IMR-90 (cell line): Measurements from ENCODE around the gene SUPT3H. TPM values are rescaled to one million over a fixed set of nuclear protein-coding genes. Genes with fewer than 3 reads are reported as not detected.

ENCODE experiments used
- ATAC-seq: fragments of 200-7000 bp; cut with Tn5 transposase; 2 replicates; pipeline ENCODE4 v1.9.1; 2020; ENCODE audit warnings: low read depth, mild to moderate bottlenecking, moderate library complexity
- BruUV-seq: library from RNA; stranded (reverse); fragments of 400-500 nt; replicated peaks from 2 replicates; lab custom pipeline; 2021; lab: Mats Ljungman, UMichigan
- CTCF ChIA-PET: fragments of 300-600 bp; formaldehyde crosslinking; extraction: SDS; loops from one replicate; lab custom pipeline; 2021; ENCODE audit warnings: antibody characterized with exemption; lab: Yijun Ruan, JAX
- POLR2A ChIA-PET: fragments of 300-600 bp; sonication (Branson Sonifier 250); formaldehyde crosslinking; loops from one replicate; lab custom pipeline; 2022; ENCODE audit warnings: antibody characterized with exemption; ENCODE audit not compliant: unreplicated experiment; lab: Charles Lee
- DNase-seq: peaks from one replicate; pipeline ENCODE4 v3.0.0; 2013
- H2AFZ ChIP-seq: replicated peaks from 2 replicates; pipeline ENCODE3; 2013; ENCODE audit warnings: low read length, mild to moderate bottlenecking; ENCODE audit not compliant: poor library complexity
- H2AK5ac ChIP-seq: 2 replicates; pipeline ENCODE4 v1.6.1; 2013; ENCODE audit warnings: low read depth, low read length, inconsistent platforms
- H2AK9ac ChIP-seq: replicated peaks from 2 replicates; pipeline ENCODE3; 2013; ENCODE audit warnings: mild to moderate bottlenecking, low read depth, low read length, moderate library complexity; ENCODE audit not compliant: poor library complexity
- H2BK120ac ChIP-seq: 2 replicates; pipeline ENCODE4 v1.6.1; 2013; ENCODE audit warnings: low read depth, low read length, inconsistent platforms
- H2BK15ac ChIP-seq: 3 replicates; pipeline ENCODE4 v1.6.1; 2013; ENCODE audit warnings: low read depth, low read length, inconsistent platforms
- H2BK20ac ChIP-seq: 2 replicates; pipeline ENCODE4 v1.6.1; 2013; ENCODE audit warnings: low read depth, mild to moderate bottlenecking, inconsistent platforms, low read length, moderate library complexity
- H2BK5ac ChIP-seq: 2 replicates; pipeline ENCODE4 v1.6.1; 2013; ENCODE audit warnings: mild to moderate bottlenecking, low read depth, low read length, inconsistent platforms; ENCODE audit not compliant: poor library complexity, severe bottlenecking
- H3K14ac ChIP-seq: replicated peaks from 2 replicates; pipeline ENCODE4 v1.6.1; 2013; ENCODE audit warnings: low read depth, low read length, inconsistent platforms
- H3K18ac ChIP-seq: 2 replicates; pipeline ENCODE4 v1.6.1; 2013; ENCODE audit warnings: low read depth, low read length, control low read depth
- H3K23ac ChIP-seq: 2 replicates; pipeline ENCODE4 v1.6.1; 2013; ENCODE audit warnings: low read depth, low read length, inconsistent platforms
- H3K27ac ChIP-seq: 2 replicates; pipeline ENCODE4 v1.5.1; 2013; ENCODE audit warnings: mild to moderate bottlenecking, control low read depth, low read length; ENCODE audit not compliant: insufficient read depth
- H3K27me3 ChIP-seq: 2 replicates; pipeline ENCODE4 v1.6.1; 2013; ENCODE audit warnings: low read length; ENCODE audit not compliant: control insufficient read depth, insufficient read depth
- H3K36me3 ChIP-seq: 2 replicates; pipeline ENCODE4 v1.6.1; 2013; ENCODE audit warnings: low read length, mixed read lengths; ENCODE audit not compliant: control insufficient read depth, insufficient read depth
- H3K4ac ChIP-seq: 2 replicates; pipeline ENCODE4 v1.6.1; 2013; ENCODE audit warnings: low read depth, low read length, inconsistent platforms
- H3K4me1 ChIP-seq: 2 replicates; pipeline ENCODE4 v1.6.1; 2013; ENCODE audit warnings: low read length, mixed read lengths; ENCODE audit not compliant: control insufficient read depth, insufficient read depth
- H3K4me2 ChIP-seq: 2 replicates; pipeline ENCODE4 v1.6.1; 2013; ENCODE audit warnings: low read depth, mild to moderate bottlenecking, control low read depth, low read length, moderate library complexity
- H3K4me3 ChIP-seq: 2 replicates; pipeline ENCODE4 v1.5.1; 2013; ENCODE audit warnings: low read depth, mild to moderate bottlenecking, control low read depth, low read length, moderate library complexity; ENCODE audit not compliant: insufficient read depth
- H3K56ac ChIP-seq: 2 replicates; pipeline ENCODE4 v1.6.1; 2013; ENCODE audit warnings: low read length, inconsistent platforms; ENCODE audit not compliant: insufficient read depth; ENCODE audit errors: extremely low read depth
- H3K79me1 ChIP-seq, 2 experiments: 2 replicates each; pipeline ENCODE4 v1.6.1; 2013; ENCODE audit warnings: low read length in 2 of 2, inconsistent platforms in 1 of 2, low read depth in 1 of 2
- H3K9ac ChIP-seq: 2 replicates; pipeline ENCODE4 v1.6.1; 2013; ENCODE audit warnings: low read depth, low read length, control low read depth
- H3K9me1 ChIP-seq: 2 replicates; pipeline ENCODE4 v1.6.1; 2013; ENCODE audit warnings: low read length, inconsistent platforms; ENCODE audit not compliant: insufficient read depth
- H3K9me3 ChIP-seq: 2 replicates; pipeline ENCODE4 v1.6.1; 2013; ENCODE audit warnings: low read length; ENCODE audit not compliant: control insufficient read depth, insufficient read depth
- H4K20me1 ChIP-seq: 2 replicates; pipeline ENCODE4 v1.6.1; 2013; ENCODE audit warnings: low read length, inconsistent platforms; ENCODE audit not compliant: insufficient read depth
- H4K5ac ChIP-seq: 2 replicates; pipeline ENCODE4 v1.6.1; 2013; ENCODE audit warnings: mild to moderate bottlenecking, low read depth, low read length, control low read depth
- H4K8ac ChIP-seq, 2 experiments: 2 replicates each; pipeline ENCODE4 v1.6.1; 2013; ENCODE audit warnings: low read depth in 2 of 2, low read length in 2 of 2, control low read depth in 1 of 2, inconsistent platforms in 1 of 2
- H4K91ac ChIP-seq: 2 replicates; pipeline ENCODE4 v1.6.1; 2013; ENCODE audit warnings: low read depth, low read length, inconsistent platforms; ENCODE audit not compliant: insufficient read depth
- BHLHE40 ChIP-seq: fragments of 150-350 bp; IDR thresholded peaks from 2 replicates; pipeline ENCODE4 v1.6.1; 2016; ENCODE audit warnings: mild to moderate bottlenecking, low read depth, low read length
- FOS ChIP-seq: fragments of 150-350 bp; IDR thresholded peaks from 2 replicates; pipeline ENCODE4 v1.6.1; 2016; ENCODE audit warnings: low read depth, low read length
- WGBS, 2 experiments: methylation state at CpG; one replicate each; pipeline versions ENCODE4 v1.1.5 to v1.1.7; 2013; ENCODE audit warnings: missing lambda C conversion rate in 2 of 2; ENCODE audit not compliant: insufficient read length in 1 of 2; ENCODE audit errors: extremely low coverage in 2 of 2; 5-methylcytosine and 5-hydroxymethylcytosine counted together
- dilution Hi-C: fragments of 300-500 bp; cut with HindIII; formaldehyde crosslinking; loops from one replicate; pipeline ENCODE4 v1.14.3; 2018; ENCODE audit warnings: low sequenced_read_pairs; ENCODE audit not compliant: unreplicated experiment
- in situ Hi-C: fragments of 300-500 bp; cut with MboI; formaldehyde crosslinking; loops from 3 replicates; pipeline ENCODE4 v1.14.3; 2019; ENCODE audit warnings: low sequenced_read_pairs, inconsistent platforms, mixed read lengths
- intact Hi-C: fragments of 100-400 bp; cut with micrococcal nuclease; formaldehyde crosslinking; loops from 2 replicates; pipeline ENCODE4 v1.10.0; 2022
- polyA plus RNA-seq, 3 experiments: library from polyadenylated mRNA; depleted of rRNA; stranded (reverse); fragments of >200 nt; gene quantifications; 2 replicates each; pipeline ENCODE4 v1.2.3, GENCODE V29; 2012; ENCODE audit warnings: low replicate concordance in 1 of 3
- total RNA-seq: library from RNA; depleted of rRNA; stranded (reverse); fragments of >200 nt; gene quantifications from 2 replicates; pipeline ENCODE4 v1.2.3, GENCODE V29; 2012

The SUPT3H gene
- total and polyA plus RNA-seq, 2 of the 4 experiments (the other 2 are of a cell fraction) = 4.5 to 5.0 TPM

- H3K9me3 ChIP-seq = no peaks in the 10 kb centered on the region
- no peaks in the 10 kb centered on the region for H4K20me1 ChIP-seq
- intact Hi-C loops (no loop called here), in situ Hi-C loops (no loop called here), dilution Hi-C loops (no loop called here)
- H4K91ac ChIP-seq = no peak overlapping the region
- no TSS peak for BruUV-seq
- 11% methylated on average over 4 of the region's 7 CpGs; no CpG with 5 or more reads in 1 of the 2 experiments for WGBS, 2 experiments
- peak overlapping the region; percentile 5 for H2BK5ac ChIP-seq
- peak; percentile 64 for ATAC-seq
- H2AK9ac ChIP-seq = no peak overlapping the region
- H2BK15ac ChIP-seq = no peak overlapping the region
- H2AFZ ChIP-seq = no peak overlapping the region
- H3K9me1 ChIP-seq = peaks cover 9% of the 10 kb centered on the region
- TF ChIP-seq FOS (no peak), BHLHE40 (peak; percentile 64)
- no peak overlapping the region for H4K5ac ChIP-seq
- H3K36me3 ChIP-seq = no peaks in the 10 kb centered on the region
- H3K4me3 ChIP-seq = no peak overlapping the region
- H3K18ac ChIP-seq = no peak overlapping the region
- H3K4ac ChIP-seq = peak overlapping the region; percentile 36; the same call in 1 of the 2 replicates
- peak overlapping the region; percentile 35 for H3K4me2 ChIP-seq
- CTCF ChIA-PET = interaction anchor here (0.6 kb wide), 1 partner anchor 113 kb away, joined by 5 read pairs; no protein-coding TSS in a partner anchor
- H3K79me1 ChIP-seq = no peaks in the 10 kb centered on the region
- no peak overlapping the region for H3K23ac ChIP-seq
- 0 out of 2 replicates have a peak overlapping the region, but pooled peaks have one; percentile 22 for H3K14ac ChIP-seq
- no peak overlapping the region for H3K56ac ChIP-seq
- no peak overlapping the region for H3K27ac ChIP-seq
- H2AK5ac ChIP-seq = no peak overlapping the region
- peak overlapping the region; percentile 37 for H2BK120ac ChIP-seq
- DNase-seq = peak; percentile 83
- H3K4me1 ChIP-seq = peaks cover 12% of the 10 kb centered on the region
- POLR2A ChIA-PET = no interaction called here
- no peak overlapping the region for H4K8ac ChIP-seq
- H3K9ac ChIP-seq = no peak overlapping the region
- H3K27me3 ChIP-seq = peaks cover 8% of the 10 kb centered on the region
- 0 out of 2 replicates have a peak overlapping the region, but pooled peaks have one; percentile 49 for H2BK20ac ChIP-seq
These were observed 572.4 kb downstream of the SUPT3H start for GRCh38 chr6:44805238-44805846.
